GM18867 (cell line): Measurements from ENCODE around the gene ADGRG1.
"Not testable (repeated sequence)": the region's sequence is repeated elsewhere in the genome, so short reads cannot be mapped to it uniquely, and the experiment has no call there.

ENCODE experiments used
- ATAC-seq: cut with Tn5 transposase; IDR thresholded peaks from one replicate; pipeline ENCODE4 v1.9.1; 2021; ENCODE audit warnings: mild to moderate bottlenecking, moderate library complexity; ENCODE audit not compliant: unreplicated experiment

ADGRG1 gene

DNA sequence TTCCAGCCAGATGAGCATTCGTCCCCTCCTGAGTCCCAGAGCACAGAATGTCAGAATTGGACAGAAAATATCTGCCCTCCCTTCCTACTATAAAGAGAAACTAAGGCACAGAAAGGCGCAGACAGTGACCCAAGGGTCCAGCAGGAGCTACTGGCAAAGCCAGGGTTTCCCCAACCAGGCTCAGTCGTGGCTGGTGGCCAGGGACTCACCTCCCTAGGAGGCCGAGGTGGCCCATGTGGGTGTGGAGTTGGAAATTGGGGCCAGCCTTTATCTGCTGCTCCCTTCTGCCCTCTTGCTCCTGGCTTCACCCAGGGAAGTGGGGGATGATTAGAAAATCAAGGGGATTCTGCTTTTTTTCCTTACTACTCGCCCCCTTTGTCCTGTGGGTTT lies 67.2 kb downstream of the ADGRG1 start:
- no peak for ATAC-seq

GRCh38 chr16:57696240-57696639 lies 67.8 kb downstream of the ADGRG1 start:
- no peak for ATAC-seq

GRCh38 chr16:57697896-57698537 lies 69.6 kb downstream of the ADGRG1 start:
- no peak for ATAC-seq

DNA sequence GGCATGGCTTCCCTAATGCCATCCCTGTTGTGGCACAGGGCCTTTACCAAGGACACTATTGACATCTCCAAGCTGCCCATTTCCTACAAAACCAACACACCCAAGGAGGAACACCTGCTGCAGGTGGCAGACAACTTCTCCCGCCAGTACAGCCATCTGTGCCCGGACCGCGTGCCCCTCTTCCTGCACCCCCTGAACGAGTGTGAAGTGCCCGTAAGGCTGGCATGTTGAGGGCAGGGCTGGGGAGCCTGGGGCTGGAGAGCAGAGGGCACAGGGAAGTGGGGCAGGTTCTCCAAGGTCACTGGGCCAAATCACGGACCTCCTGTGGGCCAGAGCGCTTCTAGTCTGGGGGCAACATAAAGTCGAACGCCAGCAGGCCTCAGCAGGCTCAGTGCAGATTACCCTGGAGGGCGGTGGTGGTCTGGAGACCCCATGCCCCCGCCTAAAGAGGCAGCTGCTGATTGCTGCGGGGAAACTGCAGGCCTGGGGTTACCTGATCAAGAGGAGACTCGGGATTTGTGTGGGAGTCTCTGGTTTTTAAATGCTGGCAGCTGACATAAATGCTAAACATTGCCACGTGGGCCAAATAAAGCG lies 70.5 kb downstream of the ADGRG1 start:
- no peak for ATAC-seq

- ATAC-seq: no peak
These were observed 71.1 kb downstream of the ADGRG1 start for GRCh38 chr16:57699481-57699880.

GRCh38 chr16:57699899-57700298 lies 71.5 kb downstream of the ADGRG1 start:
- ATAC-seq: no peak

DNA sequence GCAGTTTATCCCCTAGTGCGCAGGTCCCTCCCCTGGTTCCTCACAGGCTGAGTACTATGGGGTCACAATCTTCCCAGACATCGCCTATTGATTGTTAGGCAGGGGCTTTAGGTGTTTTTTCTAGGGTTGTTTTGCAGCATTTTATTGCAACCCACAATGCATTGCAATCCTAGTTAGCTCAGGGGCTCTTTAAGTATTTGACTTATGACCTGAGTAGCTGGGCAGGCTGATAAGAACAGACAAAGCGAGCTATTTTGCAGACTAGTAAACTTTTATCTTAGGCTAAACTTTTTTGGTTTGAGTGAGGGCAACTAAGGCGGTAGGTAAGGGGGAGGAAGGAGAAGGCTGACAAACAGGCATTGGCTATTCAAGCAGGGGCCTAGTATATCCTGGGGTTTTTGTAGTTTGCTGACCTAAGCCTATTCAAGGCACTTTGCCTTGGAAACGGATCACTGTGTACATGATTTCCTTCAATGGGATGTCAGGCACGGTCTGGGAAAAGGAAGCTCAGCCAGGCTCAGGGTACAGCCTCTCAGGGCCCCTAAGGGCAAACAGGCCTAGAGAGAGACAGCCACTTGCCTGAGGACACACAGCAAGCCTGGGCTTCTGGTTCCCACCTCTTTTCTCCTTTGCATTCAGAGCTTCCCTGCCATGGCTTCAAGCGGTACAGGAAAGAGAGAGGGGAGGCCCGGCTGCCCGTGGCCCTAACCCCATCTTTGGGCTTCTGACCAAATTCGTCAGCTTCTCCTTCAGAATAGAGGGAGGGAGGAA lies 72.5 kb downstream of the ADGRG1 start:
- no peak for ATAC-seq

GRCh38 chr16:57701759-57702371 lies 73.4 kb downstream of the ADGRG1 start:
- ATAC-seq: no peak

DNA sequence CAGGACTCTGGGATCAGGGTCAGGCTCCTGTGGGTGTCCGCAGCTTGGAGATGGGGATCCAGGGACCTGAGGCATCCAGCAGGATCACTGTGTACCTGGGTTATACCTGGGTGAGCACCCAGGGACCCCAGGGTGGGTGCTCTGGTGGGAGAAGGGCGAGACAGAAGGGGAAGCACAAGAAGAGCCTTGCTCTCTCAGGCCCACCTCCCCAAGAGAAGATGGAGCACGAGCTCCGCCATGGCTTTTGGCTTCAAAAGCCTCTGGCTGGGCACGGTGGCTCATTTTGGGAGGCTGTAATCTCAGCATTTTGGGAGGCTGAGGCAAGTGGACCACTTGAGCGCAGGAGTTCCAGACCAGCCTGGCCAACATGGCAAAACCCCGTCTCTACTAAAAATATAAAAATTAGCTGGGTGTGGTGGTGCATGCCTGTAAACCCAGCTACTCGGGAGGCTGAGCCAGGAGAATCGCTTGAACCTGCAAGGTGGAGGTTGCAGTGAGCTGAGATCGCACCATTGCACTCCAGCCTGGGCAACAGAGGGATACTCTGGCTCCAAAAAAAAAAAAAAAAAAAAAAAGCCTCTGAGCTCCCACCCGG lies 75.1 kb downstream of the ADGRG1 start:
- ATAC-seq: no peak

DNA sequence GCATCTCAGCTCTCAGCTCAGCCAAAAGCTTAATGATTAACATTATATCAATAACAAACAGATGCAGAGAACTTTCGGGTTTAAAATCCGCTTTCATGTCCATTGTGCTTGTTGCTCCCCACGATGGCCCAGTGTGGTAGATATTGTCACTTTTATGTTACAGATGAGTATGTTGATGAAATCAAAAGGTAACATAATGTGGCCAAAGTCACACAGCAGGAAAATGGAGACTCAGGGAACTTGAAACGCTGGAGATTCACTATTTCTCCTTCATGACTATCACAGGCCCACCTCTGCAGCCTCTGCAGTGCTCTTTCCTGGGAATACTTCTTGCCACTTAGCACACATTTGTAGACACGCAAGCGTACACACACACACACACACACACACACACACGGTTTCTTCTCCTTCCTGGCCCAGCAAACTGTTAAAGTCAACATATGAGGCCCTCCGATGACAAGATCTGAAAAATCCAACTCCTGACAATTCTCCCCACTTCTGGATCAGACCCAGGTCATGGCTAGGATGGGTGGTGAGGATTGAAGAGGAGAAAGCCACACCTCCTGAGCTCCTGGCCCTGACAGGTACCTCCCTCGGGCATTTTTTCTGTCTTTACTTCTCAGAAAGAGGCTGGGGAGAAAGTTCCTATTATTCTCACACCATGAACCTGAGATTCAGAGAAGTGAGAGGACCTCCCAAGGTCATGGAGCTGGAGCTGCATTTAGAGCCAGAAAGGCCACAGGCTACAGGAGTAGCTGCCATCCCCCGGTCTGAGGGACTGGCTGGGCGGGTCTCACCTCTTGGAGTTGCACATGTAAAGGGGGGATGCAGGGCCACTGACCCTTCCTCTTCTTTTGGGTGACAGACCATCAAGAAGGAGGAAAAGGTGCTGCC lies 75.8 kb downstream of the ADGRG1 start:
- ATAC-seq: no peak

DNA sequence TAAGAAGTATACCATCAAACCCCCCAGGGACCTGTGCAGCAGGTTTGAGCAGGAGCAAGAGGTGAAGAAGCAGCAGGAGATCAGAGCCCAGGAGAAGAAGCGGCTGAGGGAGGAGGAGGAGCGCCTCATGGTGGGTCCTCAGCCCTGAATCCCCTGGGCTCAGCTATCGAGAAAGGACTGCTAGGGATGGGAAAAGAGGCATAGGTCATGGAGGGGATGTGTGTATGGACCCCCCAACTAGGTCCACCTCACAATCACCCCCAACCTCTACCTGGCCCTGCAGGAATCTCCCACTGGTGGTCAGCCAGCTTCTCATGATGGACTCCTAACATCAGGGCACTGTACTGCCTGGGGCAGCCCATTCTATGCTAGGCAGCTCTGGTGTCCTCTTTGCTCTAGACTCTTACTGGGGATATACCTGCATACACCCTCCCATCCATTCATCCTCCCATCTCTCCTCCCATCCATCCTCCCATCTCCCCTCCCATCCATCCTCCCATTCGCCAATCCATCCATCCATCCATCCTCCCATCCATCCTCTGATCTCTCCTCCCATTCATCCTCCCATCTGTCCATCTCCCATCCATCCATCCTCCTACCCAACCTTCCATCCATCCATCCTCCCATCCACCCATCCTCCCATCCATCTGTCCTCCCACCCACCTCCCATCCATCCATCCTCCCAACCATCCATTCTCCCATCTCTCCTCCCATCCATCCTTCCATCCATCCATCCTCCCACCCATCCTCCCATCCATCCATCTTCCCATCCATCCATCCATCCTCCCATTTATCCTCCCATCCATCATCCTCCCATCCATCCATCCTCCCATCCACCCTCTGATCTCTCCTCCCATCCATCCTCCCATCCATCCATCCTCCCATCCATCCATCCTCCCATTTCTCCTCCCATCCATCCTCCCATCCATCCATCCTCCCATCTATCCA lies 76.7 kb downstream of the ADGRG1 start:
- no peak for ATAC-seq

- no peak for ATAC-seq
These were observed 78.3 kb downstream of the ADGRG1 start for GRCh38 chr16:57706717-57707116.

- no peak for ATAC-seq
These were observed 78.9 kb downstream of the ADGRG1 start for GRCh38 chr16:57707331-57707730.

DNA sequence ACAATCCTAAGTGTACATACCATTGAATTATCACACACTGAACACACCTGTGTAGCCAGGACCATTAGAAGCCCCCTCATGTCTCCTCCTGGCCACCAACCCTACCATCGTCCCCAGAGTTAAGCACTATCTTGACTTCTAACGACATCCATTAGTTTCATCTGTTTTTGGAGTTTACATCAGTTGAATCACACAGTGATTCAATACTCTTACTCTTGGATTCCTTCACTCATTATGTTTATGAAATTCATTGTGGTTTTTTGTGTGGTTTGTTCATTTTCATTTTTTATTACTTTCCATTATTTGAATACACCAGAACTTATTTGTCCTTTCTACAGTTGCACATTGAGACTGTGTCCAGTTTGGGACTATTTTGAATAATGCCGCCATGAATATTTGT lies 79.7 kb downstream of the ADGRG1 start:
- ATAC-seq: no peak

- ATAC-seq: no peak
These were observed 81.2 kb downstream of the ADGRG1 start for GRCh38 chr16:57709663-57710062.

GRCh38 chr16:57711346-57711745 lies 82.9 kb downstream of the ADGRG1 start:
- no peak for ATAC-seq

DNA sequence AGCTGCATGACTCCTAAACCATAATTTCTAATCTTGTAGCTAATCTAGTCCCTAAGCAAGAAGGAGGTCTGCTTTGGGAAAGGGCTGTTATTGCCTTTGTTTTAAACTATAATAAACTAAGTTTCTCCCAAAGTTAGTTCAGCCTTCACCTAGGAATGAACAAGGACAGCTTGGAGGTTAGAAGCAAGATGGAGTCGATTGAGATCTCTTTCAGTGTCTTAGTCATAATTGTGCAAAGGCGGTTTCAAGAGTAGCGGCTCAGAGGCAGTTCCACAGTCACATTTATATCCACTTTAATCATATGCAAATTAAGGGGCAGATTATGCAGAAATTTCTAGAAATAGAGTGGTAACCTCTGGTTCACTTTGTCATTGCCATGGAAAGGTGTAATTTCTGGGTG lies 83.6 kb downstream of the ADGRG1 start:
- no peak for ATAC-seq

- not testable (repeated sequence) for ATAC-seq
These were observed 84.1 kb downstream of the ADGRG1 start for GRCh38 chr16:57712569-57712968.

DNA sequence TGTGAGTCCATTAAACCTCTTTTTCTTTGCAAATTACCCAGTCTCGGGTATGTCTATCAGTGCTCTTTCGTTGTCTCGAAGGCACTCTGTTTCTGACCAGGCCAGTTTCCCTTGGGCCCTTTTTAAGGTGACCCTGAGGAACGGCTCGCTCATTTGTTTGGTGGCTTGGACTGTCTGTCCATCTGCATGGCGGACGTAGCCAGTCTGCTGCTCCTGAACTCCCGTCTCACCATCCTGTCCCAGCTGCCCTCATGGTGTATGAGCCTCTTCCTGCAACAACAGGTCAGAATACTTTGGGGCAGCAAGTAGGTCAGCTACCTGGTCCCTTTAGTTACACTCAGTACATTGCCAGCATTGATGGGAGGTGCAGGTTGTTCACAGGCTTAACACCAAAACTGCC lies 85.2 kb downstream of the ADGRG1 start:
- no peak for ATAC-seq
